ENCODE measurements around the gene FARP1.

Gene FARP1

GRCh38 chr13:98476538-98476966 is 333.7 kb downstream of the FARP1 start:
- DNase-seq (ENCODE audit: low read depth in 4 of 4, low spot score in 1 of 4) = peak; percentile 51 to 82 (median 69)

- DNase-seq (ENCODE audit: low read depth in 4 of 4, low spot score in 1 of 4) = no peak
Measured at GRCh38 chr13:98478189-98479129, 335.6 kb downstream of the FARP1 start.

- DNase-seq (ENCODE audit: low read depth in 4 of 4, low spot score in 1 of 4) = no peak
Measured at GRCh38 chr13:98479496-98480003, 336.7 kb downstream of the FARP1 start.

- DNase-seq (ENCODE audit: low read depth in 4 of 4, low spot score in 1 of 4) = peak in 1 of 4 experiments; percentile 32
Measured at GRCh38 chr13:98480915-98481877, 338.3 kb downstream of the FARP1 start.

GRCh38 chr13:98482476-98483444 is 339.9 kb downstream of the FARP1 start:
- no peak for DNase-seq (ENCODE audit: low read depth in 4 of 4, low spot score in 1 of 4)

GRCh38 chr13:98483601-98484288 is 340.9 kb downstream of the FARP1 start:
- no peak for DNase-seq (ENCODE audit: low read depth in 4 of 4, low spot score in 1 of 4)

- DNase-seq (ENCODE audit: low read depth in 4 of 4, low spot score in 1 of 4) = peak in 2 of 4 experiments; percentile 40 to 52
Measured at GRCh38 chr13:98484289-98485219, 341.7 kb downstream of the FARP1 start.

- no peak for DNase-seq (ENCODE audit: low read depth in 4 of 4, low spot score in 1 of 4)
Measured at GRCh38 chr13:98485561-98485960, 342.7 kb downstream of the FARP1 start.

- no peak for DNase-seq (ENCODE audit: low read depth in 4 of 4, low spot score in 1 of 4)
Measured at GRCh38 chr13:98486412-98486811, 343.5 kb downstream of the FARP1 start.

- DNase-seq (ENCODE audit: low read depth in 4 of 4, low spot score in 1 of 4) = no peak
Measured at GRCh38 chr13:98487016-98487415, 344.1 kb downstream of the FARP1 start.

- no peak for DNase-seq (ENCODE audit: low read depth in 4 of 4, low spot score in 1 of 4)
Measured at GRCh38 chr13:98487522-98487921, 344.6 kb downstream of the FARP1 start.

- no peak for DNase-seq (ENCODE audit: low read depth in 4 of 4, low spot score in 1 of 4)
Measured at GRCh38 chr13:98488736-98489135, 345.8 kb downstream of the FARP1 start.

GRCh38 chr13:98489446-98490194 is 346.7 kb downstream of the FARP1 start:
- no peak for DNase-seq (ENCODE audit: low read depth in 4 of 4, low spot score in 1 of 4)

- DNase-seq (ENCODE audit: low read depth in 4 of 4, low spot score in 1 of 4) = no peak
Measured at GRCh38 chr13:98490195-98490836, 347.4 kb downstream of the FARP1 start.

GRCh38 chr13:98490866-98491265 is 348.0 kb downstream of the FARP1 start:
- no peak for DNase-seq (ENCODE audit: low read depth in 4 of 4, low spot score in 1 of 4)

- DNase-seq (ENCODE audit: low read depth in 4 of 4, low spot score in 1 of 4) = no peak
Measured at GRCh38 chr13:98492335-98493041, 349.6 kb downstream of the FARP1 start.
